Bone marrow (tissue), 2 donors: ENCODE results near the gene SBNO2.
"Not testable (repeated sequence)": the region's sequence is repeated elsewhere in the genome, so short reads cannot be mapped to it uniquely, and the experiment has no call there.

Experiments
- DNase-seq, 2 donors: peaks; one replicate each; lab custom pipeline; 2025; lab: John Stamatoyannopoulos, UW

SBNO2 gene

GRCh38 chr19:1119475-1120217 is 54.4 kb downstream of the SBNO2 start:
- DNase-seq, result no peak

GRCh38 chr19:1118999-1119398 is 55.1 kb downstream of the SBNO2 start:
- no peak for DNase-seq

GRCh38 chr19:1117654-1118053 is 56.4 kb downstream of the SBNO2 start:
- no peak for DNase-seq

GRCh38 chr19:1116726-1117581 is 57.1 kb downstream of the SBNO2 start:
- no peak for DNase-seq

GRCh38 chr19:1115646-1116420 is 58.2 kb downstream of the SBNO2 start:
- DNase-seq, result no peak

GRCh38 chr19:1114728-1115127 is 59.3 kb downstream of the SBNO2 start:
- DNase-seq, result not testable (repeated sequence)

- no peak for DNase-seq
Observed at GRCh38 chr19:1113986-1114483, 60.0 kb downstream of the SBNO2 start.

- peak; percentile 79 to 83 for DNase-seq
Observed at GRCh38 chr19:1113030-1113985, 60.8 kb downstream of the SBNO2 start.

GRCh38 chr19:1112268-1113029 is 61.6 kb downstream of the SBNO2 start:
- no peak for DNase-seq

GRCh38 chr19:1111641-1112267 is 62.3 kb downstream of the SBNO2 start:
- DNase-seq, result no peak

- DNase-seq, result no peak
Observed at GRCh38 chr19:1110809-1111640, 63.0 kb downstream of the SBNO2 start.

GRCh38 chr19:1109697-1110671 is 64.1 kb downstream of the SBNO2 start:
- no peak for DNase-seq

- DNase-seq, result no peak
Observed at GRCh38 chr19:1109032-1109551, 65.0 kb downstream of the SBNO2 start.

- no peak for DNase-seq
Observed at GRCh38 chr19:1108291-1109031, 65.6 kb downstream of the SBNO2 start.

GRCh38 chr19:1107661-1108261 is 66.3 kb downstream of the SBNO2 start:
- DNase-seq, result no peak
